Measurements from ENCODE around the gene TOMM7. TPM values are rescaled to one million over a fixed set of nuclear protein-coding genes. Genes with fewer than 3 reads are reported as not detected.

The TOMM7 gene
- polyA plus RNA-seq: 100 to 1,000 TPM; 125 to 218 (median 190) TPM

- Mint-ChIP-seq H3K36me3 (peaks cover 0 to 8% (median 0%) of the 10 kb centered on the region in 3 donors), H3K27ac (peak within 1 kb of the TSS; percentile 96 to 100 (median 100)), H3K9me3 (no peaks in the 10 kb centered on the region), H3K27me3 (ENCODE audit: low read depth in 3 of 3) (peaks cover 15 to 25% (median 16%) of the 10 kb centered on the region in 3 donors), H3K4me1 (peaks cover 34 to 59% of the 10 kb centered on the region in 2 donors), H3K4me3 (peak within 1 kb of the TSS; percentile 99 to 100 (median 100))
- peak; percentile 89 to 92 (median 92) for DNase-seq
Observed at GRCh38 chr7:22822486-22823141, at the start of gene TOMM7. Gene TOMM7 (minus strand): TSS chr7:22822849. CDS start chr7:22822779, 70 bp downstream.

DNA sequence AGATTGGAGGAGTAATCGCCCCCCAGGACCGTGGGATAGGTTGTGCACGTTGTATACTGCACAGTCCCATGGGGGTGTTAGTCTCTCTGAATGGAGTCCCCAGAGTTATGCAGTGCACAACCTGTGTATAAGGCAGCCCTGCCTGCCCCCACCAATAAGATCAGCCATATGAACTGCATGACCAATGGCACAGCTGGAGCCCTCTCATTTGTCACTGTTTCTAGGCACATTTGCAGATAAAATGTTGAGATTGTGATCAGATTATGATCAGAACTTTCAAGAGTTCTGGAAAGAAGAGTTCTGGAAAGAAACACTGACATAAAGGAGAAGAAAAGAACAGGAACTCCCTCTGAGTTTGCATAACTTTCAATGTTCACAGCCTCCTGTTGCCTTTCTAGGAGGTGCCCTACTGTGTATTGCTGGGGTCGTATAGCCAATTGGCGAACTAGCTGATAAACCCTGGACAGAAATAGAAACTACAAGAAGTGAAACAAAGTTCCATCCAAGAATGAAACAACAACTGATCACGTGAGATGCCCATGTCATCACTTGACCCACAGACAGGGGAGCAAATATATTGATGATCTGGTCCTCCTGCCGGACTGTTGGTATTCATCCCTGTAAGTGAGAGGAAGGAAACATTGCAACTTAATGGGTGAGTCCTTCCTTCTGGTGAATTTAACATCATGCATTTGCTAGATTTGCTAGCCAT, 49.6 kb upstream of the TOMM7 start:
- Mint-ChIP-seq H3K9me3 (no peaks in the 10 kb centered on the region), H3K27me3 (ENCODE audit: low read depth in 3 of 3) (peaks cover 0 to 1% (median 0%) of the 10 kb centered on the region in 3 donors), H3K27ac (no peak overlapping the region), H3K4me3 (no peak overlapping the region), H3K4me1 (no peaks in the 10 kb centered on the region), H3K36me3 (peaks cover 8 to 11% (median 9%) of the 10 kb centered on the region in 3 donors)
- no peak for DNase-seq

GRCh38 chr7:22871661-22872060, 49.0 kb upstream of the TOMM7 start:
- Mint-ChIP-seq H3K4me1 (no peaks in the 10 kb centered on the region), H3K27me3 (ENCODE audit: low read depth in 3 of 3) (peaks cover 0 to 1% (median 0%) of the 10 kb centered on the region in 3 donors), H3K9me3 (no peaks in the 10 kb centered on the region), H3K27ac (no peak overlapping the region), H3K36me3 (peaks cover 8 to 11% (median 9%) of the 10 kb centered on the region in 3 donors), H3K4me3 (no peak overlapping the region)
- no peak for DNase-seq

GRCh38 chr7:22868509-22868908, 45.9 kb upstream of the TOMM7 start:
- Mint-ChIP-seq H3K27me3 (ENCODE audit: low read depth in 3 of 3) (no peaks in the 10 kb centered on the region), H3K9me3 (no peaks in the 10 kb centered on the region), H3K4me1 (no peaks in the 10 kb centered on the region), H3K36me3 (peaks cover 9 to 13% (median 11%) of the 10 kb centered on the region in 3 donors), H3K27ac (no peak overlapping the region), H3K4me3 (no peak overlapping the region)
- no peak for DNase-seq

GRCh38 chr7:22867589-22867988, 44.9 kb upstream of the TOMM7 start:
- H3K4me1 Mint-ChIP-seq: no peaks in the 10 kb centered on the region

GRCh38 chr7:22867003-22867402, 44.4 kb upstream of the TOMM7 start:
- Mint-ChIP-seq H3K36me3 (peaks cover 9 to 13% (median 11%) of the 10 kb centered on the region in 3 donors), H3K27me3 (ENCODE audit: low read depth in 3 of 3) (no peaks in the 10 kb centered on the region), H3K27ac (no peak overlapping the region), H3K4me3 (no peak overlapping the region), H3K9me3 (no peaks in the 10 kb centered on the region), H3K4me1 (no peaks in the 10 kb centered on the region)
- no peak for DNase-seq

More at GRCh38 chr7:22867589-22867988, 44.9 kb upstream of the TOMM7 start:
- no peak for DNase-seq
- H3K27me3 Mint-ChIP-seq (ENCODE audit: low read depth in 3 of 3): no peaks in the 10 kb centered on the region
- H3K36me3 Mint-ChIP-seq: peaks cover 9 to 13% (median 11%) of the 10 kb centered on the region in 3 donors
- H3K27ac Mint-ChIP-seq: no peak overlapping the region
- no peak overlapping the region for H3K4me3 Mint-ChIP-seq
- H3K9me3 Mint-ChIP-seq: no peaks in the 10 kb centered on the region

DNA sequence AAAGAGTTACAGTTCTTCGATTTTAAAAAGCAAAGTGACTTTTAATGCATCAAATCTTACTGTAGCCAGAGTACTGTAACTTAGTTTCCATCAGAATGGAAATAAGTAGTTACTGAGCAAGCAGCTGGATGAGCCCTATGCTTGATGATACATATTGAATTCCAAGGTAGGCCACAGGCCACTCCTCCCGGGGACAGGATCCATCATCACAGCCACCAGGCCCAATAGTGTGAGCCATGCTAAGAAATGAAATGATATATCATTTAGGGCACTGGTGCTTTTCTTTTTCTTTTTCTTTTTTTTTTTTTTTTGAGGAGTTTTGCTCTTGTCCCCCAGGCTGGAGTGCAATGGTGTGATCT, 42.9 kb upstream of the TOMM7 start:
- no peaks in the 10 kb centered on the region for H3K9me3 Mint-ChIP-seq
- no peak for DNase-seq
- no peak overlapping the region for H3K27ac Mint-ChIP-seq
- no peaks in the 10 kb centered on the region for H3K4me1 Mint-ChIP-seq
- peaks cover 9 to 12% (median 10%) of the 10 kb centered on the region in 3 donors for H3K36me3 Mint-ChIP-seq
- H3K27me3 Mint-ChIP-seq (ENCODE audit: low read depth in 3 of 3): no peaks in the 10 kb centered on the region
- H3K4me3 Mint-ChIP-seq: no peak overlapping the region

- Mint-ChIP-seq H3K4me3 (no peak overlapping the region), H3K27ac (no peak overlapping the region), H3K4me1 (no peaks in the 10 kb centered on the region), H3K27me3 (ENCODE audit: low read depth in 3 of 3) (no peaks in the 10 kb centered on the region), H3K9me3 (no peaks in the 10 kb centered on the region), H3K36me3 (peaks cover 4 to 7% (median 6%) of the 10 kb centered on the region in 3 donors)
- no peak for DNase-seq
Observed at GRCh38 chr7:22864855-22865601, 42.4 kb upstream of the TOMM7 start.

DNA sequence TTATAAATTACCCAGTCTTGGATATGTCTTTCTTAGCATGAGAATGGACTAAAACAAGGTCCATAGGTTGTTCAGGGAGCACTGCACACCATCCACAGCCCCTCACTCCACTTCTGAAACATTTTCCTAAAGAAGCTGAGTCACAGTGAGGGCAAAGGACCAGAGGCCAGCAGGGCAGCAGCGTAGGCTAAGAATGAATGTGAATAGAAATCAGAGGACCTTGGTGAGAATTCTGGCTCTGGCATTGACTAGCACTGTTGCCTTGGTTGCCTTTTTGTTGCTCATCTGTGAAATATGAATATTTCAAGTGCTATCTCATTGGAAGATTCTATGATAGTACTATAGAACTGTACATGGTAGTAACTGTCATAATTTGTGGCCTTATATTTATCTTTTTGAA, 41.7 kb upstream of the TOMM7 start:
- Mint-ChIP-seq H3K4me1 (no peaks in the 10 kb centered on the region), H3K4me3 (no peak overlapping the region), H3K27me3 (ENCODE audit: low read depth in 3 of 3) (no peaks in the 10 kb centered on the region), H3K27ac (no peak overlapping the region), H3K9me3 (no peaks in the 10 kb centered on the region), H3K36me3 (peaks cover 4 to 7% (median 6%) of the 10 kb centered on the region in 3 donors)
- no peak for DNase-seq

DNA sequence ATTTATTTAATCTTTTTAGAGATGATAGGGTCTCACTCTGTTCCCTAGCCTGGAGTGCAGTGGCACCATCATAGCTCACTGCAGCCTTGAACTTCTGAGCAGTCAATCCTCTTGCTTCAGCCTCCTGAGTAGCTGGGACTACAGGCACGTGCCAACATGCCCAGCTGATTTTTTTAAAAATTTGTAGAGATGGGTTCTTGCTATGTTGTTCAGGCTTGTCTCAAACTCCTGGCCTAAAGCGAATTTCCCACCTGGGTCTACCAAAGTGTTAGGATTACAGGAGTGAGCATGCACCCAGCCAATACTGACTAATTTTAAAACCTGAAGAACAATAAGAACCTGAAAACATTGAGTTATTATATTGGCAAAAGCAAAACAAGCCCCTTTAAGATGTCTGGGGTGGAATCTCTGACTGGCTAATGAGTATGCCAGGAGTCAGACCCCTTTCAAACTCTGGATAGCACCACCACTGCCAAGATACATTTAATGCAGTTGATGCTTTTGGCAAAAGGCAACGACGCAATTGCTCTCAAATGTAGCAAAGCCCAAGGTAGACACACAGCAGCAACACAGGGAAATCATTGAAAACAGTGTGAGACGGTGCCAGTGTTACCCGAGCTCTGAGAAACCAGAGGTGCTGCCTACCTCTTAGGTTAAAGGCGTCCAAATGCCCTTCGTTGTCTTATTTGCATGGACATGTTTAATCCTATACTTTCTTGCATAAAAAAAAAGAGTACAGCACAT, 40.7 kb upstream of the TOMM7 start:
- Mint-ChIP-seq H3K4me1 (no peaks in the 10 kb centered on the region), H3K4me3 (no peak overlapping the region), H3K36me3 (peaks cover 0 to 13% (median 5%) of the 10 kb centered on the region in 3 donors), H3K27ac (no peak overlapping the region), H3K27me3 (ENCODE audit: low read depth in 3 of 3) (no peaks in the 10 kb centered on the region), H3K9me3 (no peaks in the 10 kb centered on the region)
- no peak for DNase-seq

DNA sequence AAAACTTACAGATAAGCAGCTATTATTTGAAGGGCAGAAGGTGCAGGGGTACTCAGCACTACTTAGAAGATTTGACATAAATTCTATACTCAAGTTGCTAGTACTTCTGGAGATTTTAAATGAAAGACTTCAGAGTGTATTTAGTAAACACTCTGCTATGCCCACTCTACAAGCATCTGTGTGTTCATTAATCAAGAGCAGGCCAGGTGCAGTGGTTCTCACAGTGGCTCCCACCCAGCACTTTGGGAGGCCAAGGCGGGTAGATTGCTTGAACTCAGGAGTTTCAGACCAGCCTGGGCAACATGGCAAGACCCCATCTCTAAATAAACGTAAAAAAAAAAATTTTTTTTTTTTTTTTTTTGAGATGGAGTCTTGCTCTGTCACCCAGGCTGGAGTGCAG, 38.9 kb upstream of the TOMM7 start:
- no peak overlapping the region for H3K27ac Mint-ChIP-seq
- DNase-seq: no peak
- peaks cover 0 to 16% (median 6%) of the 10 kb centered on the region in 3 donors for H3K36me3 Mint-ChIP-seq
- H3K27me3 Mint-ChIP-seq (ENCODE audit: low read depth in 3 of 3): no peaks in the 10 kb centered on the region
- no peak overlapping the region for H3K4me3 Mint-ChIP-seq
- no peaks in the 10 kb centered on the region for H3K4me1 Mint-ChIP-seq
- H3K9me3 Mint-ChIP-seq: no peaks in the 10 kb centered on the region

- Mint-ChIP-seq H3K27ac (no peak overlapping the region), H3K9me3 (no peaks in the 10 kb centered on the region), H3K36me3 (peaks cover 0 to 16% (median 6%) of the 10 kb centered on the region in 3 donors), H3K4me1 (no peaks in the 10 kb centered on the region), H3K27me3 (ENCODE audit: low read depth in 3 of 3) (no peaks in the 10 kb centered on the region), H3K4me3 (no peak overlapping the region)
- DNase-seq: peak in 1 of 3 donors; percentile 3
Observed at GRCh38 chr7:22860784-22861482, 38.3 kb upstream of the TOMM7 start.

DNA sequence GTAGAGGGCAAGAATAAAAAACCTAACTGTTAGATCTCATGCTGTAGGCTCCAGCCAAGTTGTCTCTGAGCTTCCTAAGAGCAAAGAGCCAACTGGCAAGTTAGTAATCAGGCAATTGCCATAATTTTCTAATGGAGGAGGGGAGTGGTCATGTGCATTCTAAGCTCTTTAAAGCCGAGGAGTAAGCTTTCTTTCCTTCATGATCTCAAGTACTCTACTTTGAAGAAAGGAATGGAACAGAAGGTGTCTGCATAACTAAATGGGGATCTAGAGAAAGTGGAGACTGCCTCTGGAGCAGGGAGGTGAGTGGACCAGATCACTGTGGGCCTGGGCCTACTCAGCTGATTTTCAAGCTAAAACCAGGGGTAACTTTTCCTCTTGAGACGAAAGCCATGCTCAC, 37.7 kb upstream of the TOMM7 start:
- no peak for DNase-seq
- Mint-ChIP-seq H3K27ac (no peak overlapping the region), H3K9me3 (no peaks in the 10 kb centered on the region), H3K36me3 (peaks cover 0 to 14% (median 6%) of the 10 kb centered on the region in 3 donors), H3K4me1 (peaks cover under 1% of the 10 kb centered on the region in 2 donors), H3K27me3 (ENCODE audit: low read depth in 3 of 3) (no peaks in the 10 kb centered on the region), H3K4me3 (no peak overlapping the region)
